ENCODE measurements around the gene CFAP58. TPM values are rescaled to one million over a fixed set of nuclear protein-coding genes. Genes with fewer than 3 reads are reported as not detected.

CFAP58 gene
- total RNA-seq, 1 experiment from 2014 or later, result not detected

DNA sequence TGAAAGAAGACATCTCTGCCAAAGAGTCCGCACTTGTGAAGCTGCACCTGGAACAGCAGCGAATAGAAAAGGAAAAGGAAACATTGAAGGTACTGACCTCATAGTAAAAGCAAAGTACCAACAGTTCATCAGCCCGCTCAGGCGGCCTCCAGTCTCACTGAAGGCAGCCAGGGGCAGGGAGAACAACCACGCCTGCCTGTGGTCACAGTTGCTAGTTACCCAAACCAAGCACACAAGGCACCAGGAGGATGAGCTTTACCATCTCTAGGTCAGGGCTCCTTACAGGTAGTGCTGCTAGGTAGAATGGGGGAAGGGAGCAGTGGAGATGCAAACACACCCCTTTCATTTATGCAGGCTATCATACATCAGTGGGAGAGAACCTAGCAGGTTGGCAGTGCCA lies 39.8 kb downstream of the CFAP58 start:
- peaks cover 53% of the 10 kb centered on the region for H3K27me3 Mint-ChIP-seq (ENCODE audit: unreplicated experiment)
- CTCF ChIA-PET, result no interaction called here

DNA sequence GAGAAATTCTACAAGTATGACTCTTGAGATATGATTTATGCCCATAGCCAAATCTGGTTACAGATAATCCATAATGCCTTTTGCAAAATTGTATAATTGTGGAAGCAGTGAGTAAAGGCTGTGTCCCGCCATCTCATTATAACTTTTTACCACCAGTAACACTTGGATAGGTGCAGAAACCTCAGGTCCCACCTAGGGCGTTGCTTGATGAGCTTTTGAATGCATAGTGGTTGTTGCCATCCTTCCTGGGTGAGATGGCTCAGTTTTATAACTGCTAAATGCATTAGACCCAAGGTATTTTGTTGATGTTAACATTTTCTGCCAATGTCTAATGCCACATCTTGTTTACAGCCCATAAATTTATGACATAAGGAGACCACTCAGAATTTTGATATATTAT lies 42.9 kb downstream of the CFAP58 start:
- no TSS peak for BruUV-seq (replicated peaks)
- H3K4me3 Mint-ChIP-seq (ENCODE audit: low read depth, unreplicated experiment), result no peak overlapping the region
- DNase-seq, result no peak
- no peak overlapping the region for H3K27ac Mint-ChIP-seq (ENCODE audit: unreplicated experiment)
- intact Hi-C loops (cut with micrococcal nuclease; ENCODE audit: unreplicated experiment), result no loop called here
- peaks cover 84% of the 10 kb centered on the region for H3K27me3 Mint-ChIP-seq (ENCODE audit: unreplicated experiment)
- CTCF ChIA-PET, result no interaction called here
- TF ChIP-seq, protein P1, sequence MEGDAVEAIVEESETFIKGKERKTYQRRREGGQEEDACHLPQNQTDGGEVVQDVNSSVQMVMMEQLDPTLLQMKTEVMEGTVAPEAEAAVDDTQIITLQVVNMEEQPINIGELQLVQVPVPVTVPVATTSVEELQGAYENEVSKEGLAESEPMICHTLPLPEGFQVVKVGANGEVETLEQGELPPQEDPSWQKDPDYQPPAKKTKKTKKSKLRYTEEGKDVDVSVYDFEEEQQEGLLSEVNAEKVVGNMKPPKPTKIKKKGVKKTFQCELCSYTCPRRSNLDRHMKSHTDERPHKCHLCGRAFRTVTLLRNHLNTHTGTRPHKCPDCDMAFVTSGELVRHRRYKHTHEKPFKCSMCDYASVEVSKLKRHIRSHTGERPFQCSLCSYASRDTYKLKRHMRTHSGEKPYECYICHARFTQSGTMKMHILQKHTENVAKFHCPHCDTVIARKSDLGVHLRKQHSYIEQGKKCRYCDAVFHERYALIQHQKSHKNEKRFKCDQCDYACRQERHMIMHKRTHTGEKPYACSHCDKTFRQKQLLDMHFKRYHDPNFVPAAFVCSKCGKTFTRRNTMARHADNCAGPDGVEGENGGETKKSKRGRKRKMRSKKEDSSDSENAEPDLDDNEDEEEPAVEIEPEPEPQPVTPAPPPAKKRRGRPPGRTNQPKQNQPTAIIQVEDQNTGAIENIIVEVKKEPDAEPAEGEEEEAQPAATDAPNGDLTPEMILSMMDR (IDR thresholded peaks at IDR 0.05; ENCODE audit: unreplicated experiment), result no peak
- no peaks in the 10 kb centered on the region for H3K36me3 Mint-ChIP-seq (ENCODE audit: insufficient read depth, unreplicated experiment)
- H3K4me1 Mint-ChIP-seq (ENCODE audit: low read depth, unreplicated experiment), result no peaks in the 10 kb centered on the region
- H3K9me3 Mint-ChIP-seq (ENCODE audit: low read depth, unreplicated experiment), result no peaks in the 10 kb centered on the region

More for the DNA sequence above, 39.8 kb downstream of the CFAP58 start:
- BruUV-seq (replicated peaks), result no TSS peak
- TF ChIP-seq, protein P1 (IDR thresholded peaks at IDR 0.05; ENCODE audit: unreplicated experiment), result no peak
- Mint-ChIP-seq H3K27ac (ENCODE audit: unreplicated experiment) (no peak overlapping the region), H3K36me3 (ENCODE audit: insufficient read depth, unreplicated experiment) (no peaks in the 10 kb centered on the region), H3K9me3 (ENCODE audit: low read depth, unreplicated experiment) (no peaks in the 10 kb centered on the region), H3K4me1 (ENCODE audit: low read depth, unreplicated experiment) (no peaks in the 10 kb centered on the region), H3K4me3 (ENCODE audit: low read depth, unreplicated experiment) (no peak overlapping the region)
- DNase-seq, result no peak
- intact Hi-C loops (cut with micrococcal nuclease; ENCODE audit: unreplicated experiment), result no loop called here

DNA sequence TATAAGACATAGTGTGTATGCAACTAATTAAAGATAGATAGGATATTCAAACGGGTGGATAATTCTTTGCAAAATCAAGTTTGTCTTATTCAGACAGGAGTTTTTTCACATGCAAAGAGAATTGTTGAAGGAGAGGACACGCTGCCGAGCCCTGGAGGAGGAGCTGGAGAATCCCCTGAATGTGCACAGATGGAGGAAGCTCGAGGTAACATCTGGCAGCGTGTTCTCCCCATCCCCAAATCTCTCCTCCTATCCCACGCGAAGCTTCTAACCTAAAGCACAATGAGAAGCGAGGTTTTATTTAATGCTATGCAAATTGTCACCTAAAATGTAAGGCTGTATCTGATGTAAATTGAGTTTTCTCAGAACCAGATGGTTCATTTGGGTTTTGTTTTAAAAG lies 50.0 kb downstream of the CFAP58 start:
- Mint-ChIP-seq H3K9me3 (ENCODE audit: low read depth, unreplicated experiment) (no peaks in the 10 kb centered on the region), H3K36me3 (ENCODE audit: insufficient read depth, unreplicated experiment) (no peaks in the 10 kb centered on the region), H3K4me3 (ENCODE audit: low read depth, unreplicated experiment) (no peak overlapping the region), H3K27me3 (ENCODE audit: unreplicated experiment) (peaks cover 63% of the 10 kb centered on the region), H3K4me1 (ENCODE audit: low read depth, unreplicated experiment) (no peaks in the 10 kb centered on the region), H3K27ac (ENCODE audit: unreplicated experiment) (no peak overlapping the region)
- TF ChIP-seq, protein P1 (IDR thresholded peaks at IDR 0.05; ENCODE audit: unreplicated experiment), result no peak
- intact Hi-C loops (cut with micrococcal nuclease; ENCODE audit: unreplicated experiment), result loop anchor here (10.0 kb wide), 1 partner anchor 521 kb away; no protein-coding TSS in a partner anchor
- CTCF ChIA-PET, result interaction anchor here (0.6 kb wide), 1 partner anchor 46 kb away, joined by 3 read pairs; no protein-coding TSS in a partner anchor
- DNase-seq, result no peak
- BruUV-seq (replicated peaks), result no TSS peak

DNA sequence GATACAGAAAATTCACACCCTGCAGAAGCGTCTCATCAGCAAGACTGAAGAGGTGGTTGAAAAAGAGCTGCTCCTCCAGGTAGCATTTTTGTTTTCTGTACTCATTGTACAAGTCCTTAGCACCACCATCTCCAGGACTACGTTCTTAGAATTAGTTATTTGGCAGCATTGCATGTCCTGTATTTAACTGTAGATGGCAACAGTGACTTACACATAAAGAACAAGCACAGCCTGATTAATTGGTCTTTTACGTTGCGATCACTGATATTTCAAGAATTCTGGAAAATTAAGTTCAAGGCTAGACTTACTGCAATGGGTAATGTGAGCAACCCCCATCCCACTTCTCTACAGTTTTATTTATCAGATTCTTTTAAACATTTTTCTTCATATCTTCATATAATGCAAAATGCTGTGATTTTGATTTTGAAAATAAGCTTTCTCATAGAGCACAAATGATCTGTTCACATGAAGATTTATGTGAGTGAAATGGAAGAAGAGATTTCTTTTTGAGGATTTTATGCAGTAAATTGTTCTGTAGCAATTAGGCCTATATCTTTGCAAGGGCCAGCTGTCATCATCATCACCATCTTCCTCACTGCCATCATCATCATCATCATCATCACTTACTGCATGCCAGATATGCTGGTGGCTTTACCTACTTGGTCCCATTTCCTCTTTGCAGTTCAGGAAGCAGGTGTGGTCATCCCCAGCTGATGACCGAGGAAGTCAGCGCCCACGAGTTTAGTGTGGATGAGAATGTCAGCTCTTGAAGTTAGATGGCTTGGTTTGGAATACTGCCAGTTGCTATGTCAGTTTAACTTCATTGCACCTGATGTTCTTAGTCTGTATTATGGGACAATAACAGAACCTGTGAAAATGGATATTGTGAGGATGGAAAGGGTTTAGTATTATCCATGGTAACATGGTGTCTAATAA lies 53.4 kb downstream of the CFAP58 start:
- H3K4me1 Mint-ChIP-seq (ENCODE audit: low read depth, unreplicated experiment), result no peaks in the 10 kb centered on the region
- no peak overlapping the region for H3K4me3 Mint-ChIP-seq (ENCODE audit: low read depth, unreplicated experiment)
- intact Hi-C loops (cut with micrococcal nuclease; ENCODE audit: unreplicated experiment), result loop anchor here (2.0 to 10.0 kb wide), 2 partner anchors 208 to 518 kb away; no protein-coding TSS in a partner anchor
- BruUV-seq (replicated peaks), result no TSS peak
- H3K9me3 Mint-ChIP-seq (ENCODE audit: low read depth, unreplicated experiment), result no peaks in the 10 kb centered on the region
- CTCF ChIA-PET, result no interaction called here
- TF ChIP-seq, protein P1 (IDR thresholded peaks at IDR 0.05; ENCODE audit: unreplicated experiment), result no peak
- H3K36me3 Mint-ChIP-seq (ENCODE audit: insufficient read depth, unreplicated experiment), result no peaks in the 10 kb centered on the region
- no peak for DNase-seq
- H3K27me3 Mint-ChIP-seq (ENCODE audit: unreplicated experiment), result peaks cover 50% of the 10 kb centered on the region
- no peak overlapping the region for H3K27ac Mint-ChIP-seq (ENCODE audit: unreplicated experiment)

All from Calu3 (cell line).